Osteoblast (primary cell): ENCODE measurements around the gene PITRM1. TPM values are rescaled to one million over a fixed set of nuclear protein-coding genes. Genes with fewer than 3 reads are reported as not detected.
"Not testable (repeated sequence)": the region's sequence is repeated elsewhere in the genome, so short reads cannot be mapped to it uniquely, and the experiment has no call there.

Experiments
- DNase-seq: peaks from one replicate; pipeline ENCODE4 v3.0.0; 2011; ENCODE audit warnings: low spot score, mixed read lengths; ENCODE audit not compliant: insufficient read length; ENCODE audit errors: missing footprints
- H2AFZ ChIP-seq: 2 replicates; pipeline ENCODE4 v1.6.0; 2011; ENCODE audit warnings: mild to moderate bottlenecking, low read length
- H3K27ac ChIP-seq: 2 replicates; pipeline ENCODE4 v1.5.1; 2011; ENCODE audit warnings: mild to moderate bottlenecking, low read depth, low read length, moderate library complexity
- H3K27me3 ChIP-seq: 2 replicates; pipeline ENCODE4 v1.6.0; 2012; ENCODE audit warnings: mild to moderate bottlenecking, control low read depth, inconsistent platforms, low read length, moderate library complexity; ENCODE audit not compliant: insufficient read depth
- H3K36me3 ChIP-seq: 2 replicates; pipeline ENCODE4 v1.5.1; 2011; ENCODE audit warnings: mild to moderate bottlenecking, low read length, control low read depth, moderate library complexity; ENCODE audit not compliant: insufficient read depth
- H3K4me1 ChIP-seq: 2 replicates; pipeline ENCODE4 v1.5.1; 2011; ENCODE audit warnings: mild to moderate bottlenecking, low read length, control low read depth, moderate library complexity; ENCODE audit not compliant: insufficient read depth
- H3K4me2 ChIP-seq: 2 replicates; pipeline ENCODE4 v1.6.0; 2011; ENCODE audit warnings: mild to moderate bottlenecking, low read length; ENCODE audit not compliant: insufficient read depth
- H3K4me3 ChIP-seq: fragments of 200-600 bp; sonication (generic); 3 replicates; pipeline ENCODE4 v1.5.1; 2012; ENCODE audit warnings: mild to moderate bottlenecking, low read length, inconsistent platforms; ENCODE audit not compliant: insufficient read depth
- H3K79me2 ChIP-seq: 2 replicates; pipeline ENCODE4 v1.6.0; 2012; ENCODE audit warnings: mild to moderate bottlenecking, low read length, control low read depth, inconsistent platforms; ENCODE audit not compliant: insufficient read depth
- H3K9me3 ChIP-seq: 2 replicates; pipeline ENCODE4 v1.5.1; 2011; ENCODE audit warnings: low read depth, low read length, control low read depth
- H4K20me1 ChIP-seq: 2 replicates; pipeline ENCODE4 v1.6.0; 2012; ENCODE audit warnings: mild to moderate bottlenecking, low read length, control low read depth; ENCODE audit not compliant: insufficient read depth
- total RNA-seq: library from RNA; depleted of rRNA; stranded (reverse); fragments of >200 nt; gene quantifications from 2 replicates; pipeline ENCODE4 v1.2.3, GENCODE V29; 2012
- TF ChIP-seq, protein P1 (sequence below): IDR thresholded peaks from 2 replicates; pipeline ENCODE4 v1.5.1; 2011; ENCODE audit warnings: mild to moderate bottlenecking, low read depth, low read length, moderate library complexity; ENCODE audit errors: extremely low read depth

Gene PITRM1, protein sequence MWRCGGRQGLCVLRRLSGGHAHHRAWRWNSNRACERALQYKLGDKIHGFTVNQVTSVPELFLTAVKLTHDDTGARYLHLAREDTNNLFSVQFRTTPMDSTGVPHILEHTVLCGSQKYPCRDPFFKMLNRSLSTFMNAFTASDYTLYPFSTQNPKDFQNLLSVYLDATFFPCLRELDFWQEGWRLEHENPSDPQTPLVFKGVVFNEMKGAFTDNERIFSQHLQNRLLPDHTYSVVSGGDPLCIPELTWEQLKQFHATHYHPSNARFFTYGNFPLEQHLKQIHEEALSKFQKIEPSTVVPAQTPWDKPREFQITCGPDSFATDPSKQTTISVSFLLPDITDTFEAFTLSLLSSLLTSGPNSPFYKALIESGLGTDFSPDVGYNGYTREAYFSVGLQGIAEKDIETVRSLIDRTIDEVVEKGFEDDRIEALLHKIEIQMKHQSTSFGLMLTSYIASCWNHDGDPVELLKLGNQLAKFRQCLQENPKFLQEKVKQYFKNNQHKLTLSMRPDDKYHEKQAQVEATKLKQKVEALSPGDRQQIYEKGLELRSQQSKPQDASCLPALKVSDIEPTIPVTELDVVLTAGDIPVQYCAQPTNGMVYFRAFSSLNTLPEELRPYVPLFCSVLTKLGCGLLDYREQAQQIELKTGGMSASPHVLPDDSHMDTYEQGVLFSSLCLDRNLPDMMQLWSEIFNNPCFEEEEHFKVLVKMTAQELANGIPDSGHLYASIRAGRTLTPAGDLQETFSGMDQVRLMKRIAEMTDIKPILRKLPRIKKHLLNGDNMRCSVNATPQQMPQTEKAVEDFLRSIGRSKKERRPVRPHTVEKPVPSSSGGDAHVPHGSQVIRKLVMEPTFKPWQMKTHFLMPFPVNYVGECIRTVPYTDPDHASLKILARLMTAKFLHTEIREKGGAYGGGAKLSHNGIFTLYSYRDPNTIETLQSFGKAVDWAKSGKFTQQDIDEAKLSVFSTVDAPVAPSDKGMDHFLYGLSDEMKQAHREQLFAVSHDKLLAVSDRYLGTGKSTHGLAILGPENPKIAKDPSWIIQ
- total RNA-seq, result 89.8 and 92.8 TPM in 2 replicates

DNA sequence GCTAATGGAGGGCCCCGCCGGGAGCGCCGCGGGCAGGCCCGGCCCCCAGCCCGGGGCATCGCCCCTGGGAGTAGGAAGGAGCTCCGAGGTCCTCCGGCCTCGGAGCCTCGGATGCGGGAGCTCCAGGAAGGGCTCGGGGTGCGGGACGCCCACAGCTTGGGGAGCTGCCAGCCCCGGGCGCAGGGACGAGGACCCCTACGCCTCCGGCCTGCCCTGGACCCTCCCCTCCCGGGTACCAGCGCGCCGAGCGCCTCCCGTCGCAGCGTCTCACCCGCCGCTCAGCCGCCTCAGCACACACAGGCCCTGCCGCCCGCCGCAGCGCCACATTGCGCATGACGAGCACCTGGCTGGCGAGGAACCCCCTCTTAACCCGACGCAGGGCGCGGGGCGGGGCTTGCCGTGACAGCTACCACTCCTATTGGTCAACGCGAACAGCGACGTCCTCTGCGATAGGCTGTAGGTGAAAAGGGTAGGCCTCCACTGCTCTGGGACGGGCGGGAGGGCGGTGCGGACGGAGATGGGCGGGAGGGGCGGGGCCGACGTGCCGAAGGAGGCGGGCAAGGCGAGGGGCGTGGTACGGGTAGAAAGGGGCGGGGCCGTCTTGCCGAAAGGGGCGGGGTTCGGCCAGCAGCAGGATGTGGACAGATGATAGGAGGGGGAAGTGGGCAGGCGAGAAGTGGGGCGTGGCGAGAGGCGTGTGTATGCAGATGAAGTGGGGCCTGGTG, at the start of gene PITRM1:
Gene PITRM1, minus strand, starts transcription at position 337 of the 725 bp plus-strand sequence. Its CDS starts 10 bp downstream, at position 327.
- H2AFZ ChIP-seq, result peak within 1 kb of the TSS; percentile 72
- DNase-seq, result peak; percentile 99
- TF ChIP-seq, protein P1, sequence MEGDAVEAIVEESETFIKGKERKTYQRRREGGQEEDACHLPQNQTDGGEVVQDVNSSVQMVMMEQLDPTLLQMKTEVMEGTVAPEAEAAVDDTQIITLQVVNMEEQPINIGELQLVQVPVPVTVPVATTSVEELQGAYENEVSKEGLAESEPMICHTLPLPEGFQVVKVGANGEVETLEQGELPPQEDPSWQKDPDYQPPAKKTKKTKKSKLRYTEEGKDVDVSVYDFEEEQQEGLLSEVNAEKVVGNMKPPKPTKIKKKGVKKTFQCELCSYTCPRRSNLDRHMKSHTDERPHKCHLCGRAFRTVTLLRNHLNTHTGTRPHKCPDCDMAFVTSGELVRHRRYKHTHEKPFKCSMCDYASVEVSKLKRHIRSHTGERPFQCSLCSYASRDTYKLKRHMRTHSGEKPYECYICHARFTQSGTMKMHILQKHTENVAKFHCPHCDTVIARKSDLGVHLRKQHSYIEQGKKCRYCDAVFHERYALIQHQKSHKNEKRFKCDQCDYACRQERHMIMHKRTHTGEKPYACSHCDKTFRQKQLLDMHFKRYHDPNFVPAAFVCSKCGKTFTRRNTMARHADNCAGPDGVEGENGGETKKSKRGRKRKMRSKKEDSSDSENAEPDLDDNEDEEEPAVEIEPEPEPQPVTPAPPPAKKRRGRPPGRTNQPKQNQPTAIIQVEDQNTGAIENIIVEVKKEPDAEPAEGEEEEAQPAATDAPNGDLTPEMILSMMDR, result no peak
- peaks cover 2% of the 10 kb centered on the region for H3K4me1 ChIP-seq
- H4K20me1 ChIP-seq, result peaks cover 24% of the 10 kb centered on the region
- peak within 1 kb of the TSS; percentile 87 for H3K4me3 ChIP-seq
- peaks cover 27% of the 10 kb centered on the region for H3K36me3 ChIP-seq
- no peaks in the 10 kb centered on the region for H3K9me3 ChIP-seq
- H3K27me3 ChIP-seq, result peaks cover 19% of the 10 kb centered on the region
- peak within 1 kb of the TSS; percentile 96 for H3K27ac ChIP-seq
- peak within 1 kb of the TSS; percentile 75 for H3K4me2 ChIP-seq
- H3K79me2 ChIP-seq, result peaks cover 44% of the 10 kb centered on the region

DNA sequence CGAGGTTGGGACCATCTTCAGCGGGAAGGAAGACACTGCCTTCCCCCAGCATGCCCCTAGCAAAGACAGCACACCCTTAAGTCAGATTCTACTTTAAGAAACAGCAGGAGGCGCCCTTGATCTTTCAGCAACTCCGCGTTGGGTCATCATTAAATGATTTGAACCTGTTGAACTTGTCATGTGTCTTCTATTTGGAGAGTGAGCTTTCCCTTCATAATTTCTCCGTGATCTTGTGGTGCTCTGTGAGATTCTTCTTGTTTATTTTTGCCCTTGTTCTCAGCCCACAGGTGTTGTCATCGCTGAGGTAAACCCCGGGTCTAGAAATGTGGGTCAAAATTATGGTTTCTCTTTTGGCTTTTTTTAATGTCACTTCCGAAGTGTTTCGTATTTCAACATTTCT, 49.5 kb upstream of the PITRM1 start:
- Histone ChIP-seq H3K9me3 (no peaks in the 10 kb centered on the region), H3K27ac (peak overlapping the region; percentile 59), H3K4me3 (peak overlapping the region; percentile 59), H3K4me1 (peaks cover 42% of the 10 kb centered on the region), H3K27me3 (no peaks in the 10 kb centered on the region), H3K36me3 (no peaks in the 10 kb centered on the region), H3K4me2 (peak overlapping the region; percentile 63), H3K79me2 (no peaks in the 10 kb centered on the region), H4K20me1 (no peaks in the 10 kb centered on the region), H2AFZ (peak overlapping the region; percentile 66)
- DNase-seq, result no peak
- TF ChIP-seq, protein P1, result peak; percentile 48

DNA sequence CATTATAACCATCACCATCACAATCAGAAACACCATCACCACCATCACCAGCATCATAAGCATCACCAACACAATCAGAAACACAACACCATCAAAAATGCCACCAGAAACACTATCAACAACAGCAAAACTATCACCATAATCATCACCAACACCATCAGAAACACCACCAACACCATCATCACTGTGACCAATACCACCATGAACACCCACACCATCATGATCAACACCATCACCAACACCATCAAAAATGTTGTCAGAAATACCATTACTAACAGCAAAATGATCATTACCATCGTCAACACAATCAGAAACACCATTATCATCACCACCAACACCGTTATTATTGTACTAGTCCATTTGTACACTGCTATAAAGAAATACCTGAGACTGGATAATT, 49.0 kb upstream of the PITRM1 start:
- H3K27me3 ChIP-seq, H3K36me3 ChIP-seq, H3K79me2 ChIP-seq, DNase-seq, H3K4me2 ChIP-seq, H2AFZ ChIP-seq, H3K4me3 ChIP-seq, H3K9me3 ChIP-seq, H4K20me1 ChIP-seq: not testable (repeated sequence)
- peaks cover 37% of the 10 kb centered on the region for H3K4me1 ChIP-seq
- peak overlapping the region; percentile 59 for H3K27ac ChIP-seq

DNA sequence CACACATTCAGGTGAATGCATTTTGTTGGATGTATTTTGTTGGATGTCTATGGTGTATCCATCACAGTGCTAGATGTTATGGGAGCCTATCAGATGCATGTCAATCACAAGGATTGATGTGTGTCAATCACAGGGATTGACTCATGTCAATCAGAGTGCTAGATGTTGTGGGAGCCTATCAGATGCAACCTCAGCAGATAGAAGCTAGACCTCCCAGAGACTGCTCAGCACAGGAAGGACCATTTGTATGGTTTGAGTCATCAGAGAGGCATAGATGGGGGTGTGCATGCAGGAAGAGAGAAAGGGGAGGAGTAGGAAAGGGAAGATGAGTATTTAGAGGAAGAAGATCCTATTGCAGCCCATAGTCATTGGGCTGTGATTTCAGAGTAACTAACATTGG, 48.3 kb upstream of the PITRM1 start:
- Histone ChIP-seq H3K27me3 (no peaks in the 10 kb centered on the region), H3K27ac (no peak overlapping the region), H2AFZ (peak overlapping the region; percentile 3), H3K4me1 (peaks cover 31% of the 10 kb centered on the region), H3K79me2 (no peaks in the 10 kb centered on the region), H4K20me1 (no peaks in the 10 kb centered on the region), H3K4me2 (no peak overlapping the region), H3K9me3 (no peaks in the 10 kb centered on the region), H3K4me3 (no peak overlapping the region), H3K36me3 (no peaks in the 10 kb centered on the region)
- DNase-seq, result no peak
- TF ChIP-seq, protein P1, result no peak

DNA sequence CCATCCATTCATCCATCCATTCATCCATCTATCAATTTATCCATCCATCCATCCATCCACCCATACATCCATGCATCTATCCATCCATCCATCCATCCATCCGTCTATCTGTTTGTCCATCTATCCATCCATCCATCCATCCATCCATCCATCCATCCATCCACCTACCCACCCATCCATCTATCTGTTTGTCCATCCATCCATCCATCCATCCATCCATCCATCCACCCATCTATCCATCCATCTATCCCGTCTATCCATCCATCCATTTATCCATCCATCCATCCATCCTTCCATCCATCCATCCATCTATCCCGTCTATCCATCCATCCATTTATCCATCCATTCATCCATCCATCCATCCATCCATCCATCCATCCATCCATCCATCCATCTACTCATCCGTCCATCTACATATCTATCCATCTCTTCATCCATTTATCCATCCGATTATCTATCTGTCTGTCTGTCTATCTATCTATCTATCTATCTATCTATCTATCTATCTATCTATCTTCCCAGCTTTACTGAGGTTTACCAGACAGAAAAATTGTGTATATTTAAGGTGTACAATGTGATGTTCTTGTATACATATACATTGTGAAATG, 46.5 kb upstream of the PITRM1 start:
- DNase-seq, result not testable (repeated sequence)

More for the DNA sequence above, 46.5 kb upstream of the PITRM1 start:
- H3K27me3 ChIP-seq, H3K9me3 ChIP-seq, H3K4me3 ChIP-seq, H3K27ac ChIP-seq, H4K20me1 ChIP-seq, H3K79me2 ChIP-seq, H2AFZ ChIP-seq, H3K4me2 ChIP-seq, H3K36me3 ChIP-seq: not testable (repeated sequence)
- H3K4me1 ChIP-seq, result peaks cover 23% of the 10 kb centered on the region
